Measurements from ENCODE around the gene DRD2.

Gene DRD2

GRCh38 chr11:113446112-113446511 is 29.1 kb downstream of the DRD2 start:
- DNase-seq (ENCODE audit: low read depth), result no peak

- DNase-seq (ENCODE audit: low read depth), result no peak
Observed at GRCh38 chr11:113444502-113445123, 30.6 kb downstream of the DRD2 start.

GRCh38 chr11:113440816-113441215 is 34.4 kb downstream of the DRD2 start:
- no peak for DNase-seq (ENCODE audit: low read depth)

GRCh38 chr11:113436672-113437252 is 38.4 kb downstream of the DRD2 start:
- DNase-seq (ENCODE audit: low read depth), result no peak

- no peak for DNase-seq (ENCODE audit: low read depth)
Observed at GRCh38 chr11:113435190-113435968, 39.8 kb downstream of the DRD2 start.

GRCh38 chr11:113431746-113432145 is 43.5 kb downstream of the DRD2 start:
- DNase-seq (ENCODE audit: low read depth), result no peak

GRCh38 chr11:113426686-113427085 is 48.5 kb downstream of the DRD2 start:
- no peak for DNase-seq (ENCODE audit: low read depth)

GRCh38 chr11:113420808-113421207 is 54.4 kb downstream of the DRD2 start:
- DNase-seq (ENCODE audit: low read depth), result no peak

- no peak for DNase-seq (ENCODE audit: low read depth)
Observed at GRCh38 chr11:113419454-113420003, 55.7 kb downstream of the DRD2 start.

- DNase-seq (ENCODE audit: low read depth), result no peak
Observed at GRCh38 chr11:113417428-113417827, 57.8 kb downstream of the DRD2 start.

- DNase-seq (ENCODE audit: low read depth), result no peak
Observed at GRCh38 chr11:113415343-113415742, 59.9 kb downstream of the DRD2 start.

GRCh38 chr11:113412675-113413074 is 62.5 kb downstream of the DRD2 start:
- no peak for DNase-seq (ENCODE audit: low read depth)

GRCh38 chr11:113411536-113411935 is 63.7 kb downstream of the DRD2 start:
- no peak for DNase-seq (ENCODE audit: low read depth)

- DNase-seq (ENCODE audit: low read depth), result no peak
Observed at GRCh38 chr11:113410414-113411135, 64.6 kb downstream of the DRD2 start.

- no peak for DNase-seq (ENCODE audit: low read depth)
Observed at GRCh38 chr11:113409526-113409925, 65.7 kb downstream of the DRD2 start.

GRCh38 chr11:113408887-113409286 is 66.3 kb downstream of the DRD2 start:
- no peak for DNase-seq (ENCODE audit: low read depth)

GRCh38 chr11:113408206-113408605 is 67.0 kb downstream of the DRD2 start:
- no peak for DNase-seq (ENCODE audit: low read depth)

- no peak for DNase-seq (ENCODE audit: low read depth)
Observed at GRCh38 chr11:113407163-113407562, 68.0 kb downstream of the DRD2 start.

GRCh38 chr11:113405724-113406478 is 69.3 kb downstream of the DRD2 start:
- DNase-seq (ENCODE audit: low read depth), result no peak

GRCh38 chr11:113404859-113405430 is 70.3 kb downstream of the DRD2 start:
- DNase-seq (ENCODE audit: low read depth), result no peak

GRCh38 chr11:113401718-113402117 is 73.5 kb downstream of the DRD2 start:
- DNase-seq (ENCODE audit: low read depth), result peak; percentile 23
